CD4-positive, CD25-positive, alpha-beta regulatory T cell (primary cell): ENCODE data around the gene ESRRA. TPM values are rescaled to one million over a fixed set of nuclear protein-coding genes. Genes with fewer than 3 reads are reported as not detected.

ENCODE experiments used
- ATAC-seq, 2 donors: fragments of 150-1000 bp; cut with Tn5 transposase; one replicate each; pipeline ENCODE4 v1.10.0; 2021; ENCODE audit warnings: low read depth in 2 of 2, moderate number of reproducible peaks in 2 of 2, moderate library complexity in 1 of 2
- DNase-seq, 3 donors: peaks; one replicate each; pipeline versions ENCODE4 v3.0.0 to v3.0.0-alpha.2; 2012 to 2022; ENCODE audit warnings: mixed read lengths in 1 of 3
- H3K27ac ChIP-seq: one replicate; pipeline ENCODE4 v1.7.0; 2013; ENCODE audit warnings: mild to moderate bottlenecking, low read length; ENCODE audit not compliant: insufficient read depth, poor library complexity, severe bottlenecking
- H3K27me3 ChIP-seq: one replicate; pipeline ENCODE4 v1.7.0; 2013; ENCODE audit warnings: low read length; ENCODE audit not compliant: control insufficient read depth, insufficient read depth
- H3K36me3 ChIP-seq: one replicate; pipeline ENCODE4 v1.7.0; 2013; ENCODE audit warnings: mild to moderate bottlenecking, low read length, moderate library complexity; ENCODE audit not compliant: control insufficient read depth, insufficient read depth
- H3K4me1 ChIP-seq: 2 replicates; pipeline ENCODE4 v1.7.0; 2013; ENCODE audit warnings: mild to moderate bottlenecking, low read length; ENCODE audit not compliant: insufficient read depth, control insufficient read depth, poor library complexity, severe bottlenecking
- H3K4me3 ChIP-seq: one replicate; pipeline ENCODE4 v1.7.0; 2013; ENCODE audit warnings: low read depth, mild to moderate bottlenecking, low read length, moderate library complexity
- H3K9me3 ChIP-seq, 2 experiments: 1 replicate in 1 of 2; 2 replicates in 1 of 2; pipeline ENCODE4 v1.7.0; 2013; ENCODE audit warnings: low read length in 2 of 2, mild to moderate bottlenecking in 1 of 2, moderate library complexity in 1 of 2; ENCODE audit not compliant: control insufficient read depth in 2 of 2
- H3K27ac Mint-ChIP-seq, 3 donors: one replicate each; pipeline ENCODE4 v1.8.0; 2020 to 2022; ENCODE audit warnings: mild to moderate bottlenecking in 3 of 3, mixed read lengths in 3 of 3, moderate library complexity in 2 of 3
- H3K27me3 Mint-ChIP-seq: one replicate; pipeline ENCODE4 v1.8.0; 2022; ENCODE audit warnings: mild to moderate bottlenecking, mixed read lengths
- H3K36me3 Mint-ChIP-seq: one replicate; pipeline ENCODE4 v1.8.0; 2020; ENCODE audit warnings: mixed read lengths
- H3K4me1 Mint-ChIP-seq, 4 donors: one replicate each; pipeline ENCODE4 v1.8.0; 2020 to 2022; ENCODE audit warnings: mixed read lengths in 4 of 4, mild to moderate bottlenecking in 1 of 4
- H3K4me3 Mint-ChIP-seq, 4 donors: one replicate each; pipeline ENCODE4 v1.8.0; 2020 to 2022; ENCODE audit warnings: mild to moderate bottlenecking in 4 of 4, mixed read lengths in 4 of 4, moderate library complexity in 3 of 4
- H3K9me3 Mint-ChIP-seq, 7 donors: one replicate each; pipeline ENCODE4 v1.8.0; 2020 to 2022; ENCODE audit warnings: mixed read lengths in 7 of 7, mild to moderate bottlenecking in 3 of 7, moderate library complexity in 2 of 7
- polyA plus RNA-seq, 4 donors: library from polyadenylated mRNA; unstranded; fragments of 300-500 nt; fragmentation: Illumina TruSeq; gene quantifications; one replicate each; pipeline ENCODE4 v1.2.3, GENCODE V29; 2021
- total RNA-seq: library from RNA; stranded (reverse); gene quantifications from one replicate; pipeline ENCODE4 v1.2.3, GENCODE V29; 2022

The ESRRA gene
- total and polyA plus RNA-seq, 5 donors from 2014 or later, result 6.0 to 28.6 (median 6.6) TPM

GRCh38 chr11:64352995-64353714 lies 47.8 kb downstream of the ESRRA start:
- H3K27ac Mint-ChIP-seq, result no peak overlapping the region
- no peak for DNase-seq
- no peak for ATAC-seq
- Histone ChIP-seq H3K36me3 (peaks cover 9% of the 10 kb centered on the region), H3K4me1 (peaks cover 10% of the 10 kb centered on the region), H3K27ac (no peak overlapping the region), H3K27me3 (no peaks in the 10 kb centered on the region), H3K4me3 (no peak overlapping the region), H3K9me3 (no peaks in the 10 kb centered on the region)
- no peaks in the 10 kb centered on the region for H3K9me3 Mint-ChIP-seq
- peaks cover 4% of the 10 kb centered on the region for H3K36me3 Mint-ChIP-seq
- peaks cover 0 to 14% (median 6%) of the 10 kb centered on the region in 4 donors for H3K4me1 Mint-ChIP-seq
- H3K27me3 Mint-ChIP-seq, result no peaks in the 10 kb centered on the region
- H3K4me3 Mint-ChIP-seq, result no peak overlapping the region

GRCh38 chr11:64353715-64354506 lies 48.6 kb downstream of the ESRRA start:
- no peak overlapping the region for H3K27ac Mint-ChIP-seq
- Histone ChIP-seq H3K36me3 (peaks cover 9% of the 10 kb centered on the region), H3K9me3 (no peaks in the 10 kb centered on the region), H3K4me3 (no peak overlapping the region), H3K27ac (no peak overlapping the region), H3K27me3 (no peaks in the 10 kb centered on the region), H3K4me1 (peaks cover 17% of the 10 kb centered on the region)
- H3K4me3 Mint-ChIP-seq, result no peak overlapping the region
- no peak for DNase-seq
- peaks cover 4% of the 10 kb centered on the region for H3K36me3 Mint-ChIP-seq
- no peaks in the 10 kb centered on the region for H3K27me3 Mint-ChIP-seq
- peaks cover 0 to 17% (median 6%) of the 10 kb centered on the region in 4 donors for H3K4me1 Mint-ChIP-seq
- no peaks in the 10 kb centered on the region for H3K9me3 Mint-ChIP-seq
- ATAC-seq, result no peak

GRCh38 chr11:64355078-64355940 lies 50.0 kb downstream of the ESRRA start:
- Mint-ChIP-seq H3K36me3 (no peaks in the 10 kb centered on the region), H3K4me3 (peak overlapping the region in 2 of 4 donors; percentile 65 to 83), H3K4me1 (peaks cover 0 to 28% (median 12%) of the 10 kb centered on the region in 4 donors), H3K27me3 (no peaks in the 10 kb centered on the region), H3K27ac (no peak overlapping the region), H3K9me3 (no peaks in the 10 kb centered on the region)
- H3K4me1 ChIP-seq, result peaks cover 28% of the 10 kb centered on the region
- H3K27ac ChIP-seq, result no peak overlapping the region
- peak in 1 of 3 donors; percentile 52 for DNase-seq
- peak in 1 of 2 donors; percentile 9 for ATAC-seq
- no peaks in the 10 kb centered on the region for H3K27me3 ChIP-seq
- H3K9me3 ChIP-seq, result no peaks in the 10 kb centered on the region
- H3K36me3 ChIP-seq, result peaks cover 3% of the 10 kb centered on the region
- H3K4me3 ChIP-seq, result no peak overlapping the region

GRCh38 chr11:64356498-64357411 lies 51.4 kb downstream of the ESRRA start:
- peaks cover 0 to 38% (median 15%) of the 10 kb centered on the region in 4 donors for H3K4me1 Mint-ChIP-seq
- H3K4me3 Mint-ChIP-seq, result peak overlapping the region; percentile 56 to 83 (median 69)
- H3K27me3 Mint-ChIP-seq, result no peaks in the 10 kb centered on the region
- no peaks in the 10 kb centered on the region for H3K9me3 Mint-ChIP-seq
- no peaks in the 10 kb centered on the region for H3K27me3 ChIP-seq
- H3K27ac ChIP-seq, result no peak overlapping the region
- ATAC-seq, result no peak
- no peaks in the 10 kb centered on the region for H3K9me3 ChIP-seq
- no peak overlapping the region for H3K4me3 ChIP-seq
- DNase-seq, result peak in 1 of 3 donors; percentile 35
- peaks cover 28% of the 10 kb centered on the region for H3K4me1 ChIP-seq
- peaks cover 14% of the 10 kb centered on the region for H3K36me3 ChIP-seq
- H3K27ac Mint-ChIP-seq, result peak overlapping the region in 1 of 3 donors; percentile 68
- no peaks in the 10 kb centered on the region for H3K36me3 Mint-ChIP-seq

GRCh38 chr11:64357446-64357845 lies 52.1 kb downstream of the ESRRA start:
- H3K4me1 ChIP-seq, result peaks cover 28% of the 10 kb centered on the region
- no peak overlapping the region for H3K27ac ChIP-seq
- no peak overlapping the region for H3K4me3 ChIP-seq
- Mint-ChIP-seq H3K27ac (no peak overlapping the region), H3K27me3 (no peaks in the 10 kb centered on the region), H3K4me3 (peak overlapping the region in 1 of 4 donors; percentile 68), H3K36me3 (peaks cover 7% of the 10 kb centered on the region), H3K9me3 (no peaks in the 10 kb centered on the region), H3K4me1 (peaks cover 0 to 42% (median 18%) of the 10 kb centered on the region in 4 donors)
- DNase-seq (no peak), ATAC-seq (no peak)
- peaks cover 21% of the 10 kb centered on the region for H3K36me3 ChIP-seq
- no peaks in the 10 kb centered on the region for H3K27me3 ChIP-seq
- H3K9me3 ChIP-seq, result no peaks in the 10 kb centered on the region

- Histone ChIP-seq H3K27ac (peak overlapping the region; percentile 66), H3K9me3 (no peaks in the 10 kb centered on the region), H3K27me3 (no peaks in the 10 kb centered on the region), H3K4me1 (peaks cover 28% of the 10 kb centered on the region), H3K4me3 (no peak overlapping the region), H3K36me3 (peaks cover 24% of the 10 kb centered on the region)
- Mint-ChIP-seq H3K27ac (peak overlapping the region in 1 of 3 donors; percentile 69), H3K36me3 (peaks cover 9% of the 10 kb centered on the region), H3K4me3 (peak overlapping the region in 3 of 4 donors; percentile 68 to 76 (median 69)), H3K9me3 (no peaks in the 10 kb centered on the region), H3K4me1 (peaks cover 0 to 42% (median 18%) of the 10 kb centered on the region in 4 donors), H3K27me3 (no peaks in the 10 kb centered on the region)
- DNase-seq (peak in 1 of 3 donors; percentile 59), ATAC-seq (peak; percentile 50 to 52)
Measured at GRCh38 chr11:64357904-64358535, 52.7 kb downstream of the ESRRA start.
